Neutrophil (primary cell): ENCODE measurements around the gene MARS1.

ENCODE experiments used
- H3K27ac ChIP-seq: fragments of 200-600 bp; sonication (generic); 2 replicates; pipeline ENCODE4 v1.5.1; 2016; ENCODE audit warnings: mild to moderate bottlenecking, moderate library complexity
- H3K27me3 ChIP-seq: fragments of 200-600 bp; sonication (generic); 2 replicates; pipeline ENCODE4 v1.6.0; 2016; ENCODE audit warnings: mild to moderate bottlenecking
- H3K36me3 ChIP-seq: fragments of 200-600 bp; sonication (generic); 2 replicates; pipeline ENCODE4 v1.5.1; 2017
- H3K4me1 ChIP-seq, 2 experiments: fragments of 200-600 bp in 1 of 2; sonication (generic) in 1 of 2; 1 replicate in 1 of 2; 2 replicates in 1 of 2; pipeline versions ENCODE4 v1.5.1 to v1.6.1; 2013 to 2016; ENCODE audit warnings: low read depth in 1 of 2, low read length in 1 of 2, mild to moderate bottlenecking in 1 of 2, moderate library complexity in 1 of 2; ENCODE audit not compliant: control insufficient read depth in 1 of 2, insufficient read depth in 1 of 2
- H3K4me3 ChIP-seq, 2 experiments: fragments of 200-600 bp in 1 of 2; sonication (generic) in 1 of 2; 1 replicate in 1 of 2; 2 replicates in 1 of 2; pipeline ENCODE4 v1.5.1; 2013 to 2016; ENCODE audit warnings: low read depth in 1 of 2, low read length in 1 of 2, mild to moderate bottlenecking in 1 of 2, moderate library complexity in 1 of 2
- H3K9me3 ChIP-seq: fragments of 200-600 bp; sonication (generic); 2 replicates; pipeline ENCODE4 v1.5.1; 2016
- CTCF ChIP-seq: fragments of 200-600 bp; sonication (generic); IDR thresholded peaks from 2 replicates; pipeline ENCODE4 v1.5.1; 2016; ENCODE audit warnings: antibody characterized with exemption

MARS1 gene

GRCh38 chr12:57534991-57535543, 47.2 kb downstream of the MARS1 start:
- H3K36me3 ChIP-seq = peaks cover 93% of the 10 kb centered on the region

GRCh38 chr12:57535764-57536596, 48.1 kb downstream of the MARS1 start:
- Histone ChIP-seq H3K9me3 (no peaks in the 10 kb centered on the region), H3K36me3 (peaks cover 91% of the 10 kb centered on the region), H3K27me3 (no peaks in the 10 kb centered on the region), H3K4me1 (no peaks in the 10 kb centered on the region), H3K27ac (no peak overlapping the region), H3K4me3 (no peak overlapping the region)
- TF ChIP-seq CTCF = no peak

More at GRCh38 chr12:57534991-57535543, 47.2 kb downstream of the MARS1 start:
- Histone ChIP-seq H3K27me3 (no peaks in the 10 kb centered on the region), H3K9me3 (no peaks in the 10 kb centered on the region), H3K4me3 (no peak overlapping the region), H3K4me1 (no peaks in the 10 kb centered on the region), H3K27ac (no peak overlapping the region)
- no peak for TF ChIP-seq CTCF

GRCh38 chr12:57536597-57536942, 48.7 kb downstream of the MARS1 start:
- Histone ChIP-seq H3K36me3 (peaks cover 91% of the 10 kb centered on the region), H3K4me1 (no peaks in the 10 kb centered on the region), H3K9me3 (no peaks in the 10 kb centered on the region), H3K27ac (no peak overlapping the region), H3K4me3 (no peak overlapping the region), H3K27me3 (no peaks in the 10 kb centered on the region)
- no peak for TF ChIP-seq CTCF

GRCh38 chr12:57539134-57539768, 51.4 kb downstream of the MARS1 start:
- no peak overlapping the region for H3K4me3 ChIP-seq
- TF ChIP-seq CTCF = no peak
- peaks cover 78% of the 10 kb centered on the region for H3K36me3 ChIP-seq
- H3K27me3 ChIP-seq = no peaks in the 10 kb centered on the region
- H3K9me3 ChIP-seq = no peaks in the 10 kb centered on the region
- no peak overlapping the region for H3K27ac ChIP-seq
- H3K4me1 ChIP-seq = no peaks in the 10 kb centered on the region

- Histone ChIP-seq H3K9me3 (no peaks in the 10 kb centered on the region), H3K36me3 (peaks cover 60% of the 10 kb centered on the region), H3K4me3 (no peak overlapping the region)
These were observed 53.1 kb downstream of the MARS1 start for GRCh38 chr12:57541001-57541400.

More at GRCh38 chr12:57541001-57541400, 53.1 kb downstream of the MARS1 start:
- no peak for TF ChIP-seq CTCF
- Histone ChIP-seq H3K27me3 (no peaks in the 10 kb centered on the region), H3K27ac (no peak overlapping the region), H3K4me1 (peaks cover 16 to 17% of the 10 kb centered on the region in 2 experiments)
